T47D (cell line): Measurements from ENCODE around the gene SSBP1.
"Not testable (repeated sequence)": the region's sequence is repeated elsewhere in the genome, so short reads cannot be mapped to it uniquely, and the experiment has no call there.

ENCODE experiments used
- DNase-seq, 2 experiments: peaks; one replicate each; pipeline versions ENCODE4 v3.0.0 to v3.0.0-alpha.2; 2011 to 2012; ENCODE audit warnings: low read depth in 1 of 2, low spot score in 1 of 2
- JUND ChIP-seq: IDR thresholded peaks from 2 replicates; pipeline ENCODE4 v1.6.1; 2012; ENCODE audit warnings: low read depth
- in situ Hi-C: cut with HindIII; loops from 2 replicates; pipeline ENCODE4 v1.10.0; 2016; ENCODE audit warnings: low sequenced_read_pairs, low pct_unique_long_range_greater_than_20kb

Gene SSBP1, protein sequence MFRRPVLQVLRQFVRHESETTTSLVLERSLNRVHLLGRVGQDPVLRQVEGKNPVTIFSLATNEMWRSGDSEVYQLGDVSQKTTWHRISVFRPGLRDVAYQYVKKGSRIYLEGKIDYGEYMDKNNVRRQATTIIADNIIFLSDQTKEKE

GRCh38 chr7:141737836-141738591 is at the start of gene SSBP1:
Gene SSBP1, plus strand, starts transcription at chr7:141738358. Its CDS starts 809 bp downstream, at chr7:141739167.
- no peak for TF ChIP-seq JUND
- in situ Hi-C loops = no loop called here

GRCh38 chr7:141689072-141689825 is 48.9 kb upstream of the SSBP1 start:
- in situ Hi-C loops, DNase-seq: not testable (repeated sequence)

More at GRCh38 chr7:141737836-141738591, at the start of gene SSBP1:
- peak; percentile 51 to 96 for DNase-seq

DNA sequence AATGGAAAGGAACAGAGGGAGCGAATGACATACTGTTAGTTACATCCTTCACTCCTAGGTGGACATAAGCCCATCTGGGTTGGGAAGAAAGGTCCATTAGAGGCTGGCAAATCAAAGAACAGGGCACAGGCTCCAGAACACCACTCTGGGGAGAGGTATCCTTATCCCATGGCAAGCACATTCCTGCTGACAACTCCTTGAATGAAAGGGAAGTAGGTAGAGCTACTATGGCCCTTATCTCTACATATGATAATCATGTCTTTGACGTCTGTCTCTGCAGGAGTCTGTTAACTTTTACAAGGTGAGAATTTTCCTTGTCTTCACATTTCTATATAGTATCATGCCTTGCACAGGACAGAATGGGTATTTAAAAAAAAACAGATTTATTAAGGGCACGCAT is 46.6 kb upstream of the SSBP1 start:
- DNase-seq = no peak
- no peak for TF ChIP-seq JUND
- in situ Hi-C loops = no loop called here

GRCh38 chr7:141691961-141692360 is 46.2 kb upstream of the SSBP1 start:
- TF ChIP-seq JUND = no peak
- DNase-seq = no peak
- in situ Hi-C loops = no loop called here

- no peak for TF ChIP-seq JUND
- no peak for DNase-seq
- in situ Hi-C loops = no loop called here
Observed at GRCh38 chr7:141693082-141693481, 45.1 kb upstream of the SSBP1 start.

- peak; percentile 46 to 93 for DNase-seq
- peak; percentile 75 for TF ChIP-seq JUND
- in situ Hi-C loops = no loop called here
Observed at GRCh38 chr7:141695803-141696289, 42.3 kb upstream of the SSBP1 start.

DNA sequence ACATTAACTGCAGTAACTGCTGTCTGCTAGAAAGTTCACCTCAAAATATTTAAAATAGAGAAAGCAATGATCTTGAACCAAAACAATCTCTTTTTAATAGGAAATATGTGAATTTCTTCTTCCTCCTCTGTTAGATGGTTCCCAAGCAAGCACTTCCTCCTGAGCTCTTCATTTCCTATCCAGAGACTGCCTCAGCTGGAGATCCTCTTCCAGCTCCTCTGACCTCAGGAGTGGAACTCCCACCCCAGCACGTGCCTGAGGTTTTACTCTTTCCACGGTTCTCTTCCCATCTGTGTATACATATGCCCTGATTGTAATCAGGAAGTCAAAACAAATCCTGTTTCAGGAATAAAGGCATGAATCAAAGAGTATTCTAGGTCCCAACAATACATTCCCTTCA is 41.8 kb upstream of the SSBP1 start:
- TF ChIP-seq JUND = no peak
- peak in 1 of 2 experiments; percentile 47 for DNase-seq
- in situ Hi-C loops = no loop called here

GRCh38 chr7:141697211-141697871 is 40.8 kb upstream of the SSBP1 start:
- DNase-seq = no peak
- no peak for TF ChIP-seq JUND
- in situ Hi-C loops = no loop called here

DNA sequence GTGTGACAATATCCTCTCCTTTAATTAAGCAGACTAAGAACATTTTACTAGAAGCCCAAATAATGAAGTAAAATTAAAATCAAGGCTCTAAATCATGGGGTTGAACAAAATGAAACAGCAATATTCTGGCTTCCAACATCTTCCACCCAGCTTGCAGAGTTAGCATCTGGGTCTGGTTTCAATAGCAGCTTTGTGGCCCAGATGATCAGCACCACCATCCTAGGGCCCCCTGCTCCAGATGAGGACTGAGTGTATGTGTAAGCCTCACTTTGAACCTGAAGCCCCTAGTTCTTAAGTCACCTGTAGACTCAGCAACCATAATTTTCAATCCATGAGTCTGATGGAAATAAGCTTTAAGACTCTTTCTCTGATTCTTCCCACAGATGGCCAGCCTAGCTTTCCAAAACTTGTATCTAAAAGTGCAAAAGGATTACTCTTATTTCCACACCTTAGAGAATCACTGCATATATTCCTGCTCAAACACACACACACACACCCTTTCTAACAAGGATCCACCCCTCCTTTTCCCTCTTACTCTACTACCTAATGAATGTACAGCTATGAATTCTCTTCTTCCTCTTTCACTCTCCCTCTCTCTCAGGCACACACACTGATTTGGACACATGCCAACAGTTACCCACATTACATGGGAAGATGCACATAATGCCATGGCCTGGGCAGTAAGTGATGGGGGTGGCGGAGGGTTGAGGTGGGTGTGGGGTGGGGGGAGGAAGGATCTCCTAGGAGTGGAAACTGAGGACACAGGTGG is 39.7 kb upstream of the SSBP1 start:
- TF ChIP-seq JUND = no peak
- in situ Hi-C loops = no loop called here
- DNase-seq = peak in 1 of 2 experiments; percentile 18

GRCh38 chr7:141699860-141700259 is 38.3 kb upstream of the SSBP1 start:
- no peak for DNase-seq
- no peak for TF ChIP-seq JUND
- in situ Hi-C loops = no loop called here

DNA sequence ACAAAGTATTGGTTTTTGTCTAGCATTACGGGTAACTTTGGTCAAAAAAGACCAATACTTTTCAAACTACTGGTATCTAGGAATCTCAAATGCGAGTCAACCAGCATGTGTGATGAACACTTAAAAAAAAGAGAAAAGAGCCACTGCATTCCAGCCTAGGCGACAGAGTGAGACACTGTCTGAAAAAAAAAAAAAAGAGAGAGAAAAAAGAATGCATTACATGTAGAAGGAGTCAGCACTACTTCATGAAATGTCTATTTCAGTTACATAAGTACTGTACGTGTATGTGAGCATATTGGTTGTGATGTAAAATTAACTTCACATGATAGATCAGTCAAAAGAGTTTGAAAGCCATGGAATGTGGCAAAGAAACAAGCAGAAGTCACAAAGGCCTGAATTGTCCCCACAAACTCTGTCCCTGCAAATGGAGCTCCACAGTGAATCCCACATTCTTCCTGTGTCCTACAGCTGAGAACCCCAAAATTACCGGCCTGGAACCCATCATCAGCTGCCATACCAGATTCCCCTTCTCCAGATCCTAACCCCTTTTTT is 37.8 kb upstream of the SSBP1 start:
- no peak for TF ChIP-seq JUND
- DNase-seq = no peak
- in situ Hi-C loops = no loop called here
